Spinal cord (tissue), 10 donors: ENCODE measurements around the gene HTR1B. TPM values are rescaled to one million over a fixed set of nuclear protein-coding genes. Genes with fewer than 3 reads are reported as not detected.

Experiments
- DNase-seq, 6 donors: peaks; one replicate each; pipeline versions ENCODE4 v3.0.0 to v3.0.0-alpha.2; 2013 to 2015; ENCODE audit warnings: low spot score in 6 of 6, low read depth in 4 of 6
- H3K27ac ChIP-seq: one replicate; pipeline ENCODE4 v1.5.1; 2013; ENCODE audit warnings: low read depth, low read length, control low read depth
- H3K27me3 ChIP-seq: one replicate; pipeline ENCODE4 v1.6.1; 2013; ENCODE audit warnings: low read length; ENCODE audit not compliant: control insufficient read depth, insufficient read depth
- H3K36me3 ChIP-seq: one replicate; pipeline ENCODE4 v1.6.1; 2013; ENCODE audit warnings: low read length; ENCODE audit not compliant: control insufficient read depth, insufficient read depth
- H3K4me1 ChIP-seq: one replicate; pipeline ENCODE4 v1.6.1; 2013; ENCODE audit warnings: low read length; ENCODE audit not compliant: control insufficient read depth, insufficient read depth
- H3K4me3 ChIP-seq: one replicate; pipeline ENCODE4 v1.5.1; 2013; ENCODE audit warnings: low read depth, low read length, control low read depth
- H3K9me3 ChIP-seq: one replicate; pipeline ENCODE4 v1.6.1; 2013; ENCODE audit warnings: low read length; ENCODE audit not compliant: control insufficient read depth, insufficient read depth
- WGBS: methylation state at CpG from one replicate; pipeline ENCODE4 v1.1.5; 2013; ENCODE audit warnings: missing lambda C conversion rate; ENCODE audit not compliant: insufficient coverage; 5-methylcytosine and 5-hydroxymethylcytosine counted together
- polyA plus RNA-seq, 2 donors: library from polyadenylated mRNA; unstranded; fragments of 120-200 nt; gene quantifications; one replicate each; pipeline ENCODE4 v1.2.1, GENCODE V29; 2013; ENCODE audit not compliant: insufficient read length in 2 of 2
- total RNA-seq, 2 donors: library from RNA; depleted of rRNA in 1 of 2; stranded (reverse); fragments of 120-200 nt in 1 of 2; fragments of >200 nt in 1 of 2; gene quantifications; one replicate each; pipeline versions ENCODE4 v1.2.3 to v1.2.4, GENCODE V29; 2013 to 2014
- donor health status: healthy.

HTR1B gene
- total and polyA plus RNA-seq, 4 donors, result 1.0 to 5.2 (median 4.4) TPM

DNA sequence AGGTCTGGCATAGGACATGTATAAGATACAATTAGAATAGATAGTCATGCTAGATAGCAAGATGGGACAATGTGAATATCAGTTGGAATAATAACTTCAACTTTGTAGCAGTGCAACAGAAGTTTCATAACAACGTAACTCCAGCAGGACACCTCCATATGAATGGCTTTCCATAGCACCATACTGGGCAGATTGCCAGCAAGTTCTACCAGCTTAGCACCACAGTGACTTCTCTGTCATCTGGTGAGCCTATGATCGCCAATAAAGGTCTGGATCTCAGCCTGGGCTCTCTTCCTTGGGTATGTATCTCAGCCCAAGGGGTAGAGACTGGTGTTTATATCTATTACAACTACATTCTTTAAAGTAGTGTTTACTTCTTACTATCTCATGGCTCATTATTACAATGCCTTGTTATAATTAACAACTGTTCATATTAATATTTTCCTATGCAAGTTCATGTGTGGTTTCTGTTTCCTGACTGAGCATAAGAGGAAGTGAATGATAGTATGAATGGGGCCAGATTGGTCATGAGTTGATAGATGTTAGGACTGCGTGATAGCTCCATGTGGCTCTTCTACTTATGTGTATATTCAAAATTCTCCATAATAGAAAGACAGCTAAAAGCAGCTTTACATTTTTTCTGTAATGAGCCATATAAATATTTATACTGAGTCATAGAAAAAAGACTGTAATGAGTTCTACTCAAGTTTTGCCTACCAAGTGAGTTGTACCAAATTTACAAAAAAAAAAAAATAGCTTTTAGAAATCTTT, 22.9 kb downstream of the HTR1B start:
- Histone ChIP-seq H3K4me3 (no peak overlapping the region), H3K4me1 (no peaks in the 10 kb centered on the region), H3K27me3 (no peaks in the 10 kb centered on the region), H3K36me3 (no peaks in the 10 kb centered on the region), H3K9me3 (no peaks in the 10 kb centered on the region), H3K27ac (no peak overlapping the region)
- no peak for DNase-seq
- 100% methylated on average over 1 of the region's 3 CpGs for WGBS

DNA sequence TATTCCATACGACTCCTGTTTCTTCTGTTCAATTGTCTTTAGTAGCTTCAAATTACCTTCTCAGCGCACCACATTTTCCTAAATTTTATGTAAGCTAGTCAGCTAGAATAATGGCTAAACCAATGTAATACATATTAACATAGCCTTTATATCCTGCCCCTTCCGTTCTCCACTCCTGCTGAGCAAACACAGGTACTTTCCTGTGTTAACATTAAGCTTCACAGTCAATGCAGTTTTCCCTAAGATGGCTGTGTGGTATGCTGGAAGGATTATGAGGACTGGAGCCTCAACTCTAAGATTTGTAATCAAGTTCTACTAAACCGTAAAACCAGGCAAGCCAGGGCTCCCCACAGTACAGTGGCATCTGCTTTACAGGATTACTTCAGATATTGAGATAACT, 29.4 kb downstream of the HTR1B start:
- Histone ChIP-seq H3K36me3 (no peaks in the 10 kb centered on the region), H3K4me1 (no peaks in the 10 kb centered on the region), H3K4me3 (no peak overlapping the region), H3K27ac (no peak overlapping the region), H3K9me3 (no peaks in the 10 kb centered on the region), H3K27me3 (no peaks in the 10 kb centered on the region)
- WGBS, result 100% methylated on average over 1 of the region's 4 CpGs
- DNase-seq, result no peak

- DNase-seq, result no peak
- Histone ChIP-seq H3K27me3 (no peaks in the 10 kb centered on the region), H3K4me3 (no peak overlapping the region), H3K9me3 (no peaks in the 10 kb centered on the region), H3K36me3 (no peaks in the 10 kb centered on the region), H3K27ac (no peak overlapping the region), H3K4me1 (no peaks in the 10 kb centered on the region)
- WGBS, result 89% methylated on average over 2 of the region's 3 CpGs
These were observed 32.8 kb downstream of the HTR1B start for GRCh38 chr6:77430504-77430903.

GRCh38 chr6:77425671-77426070, 37.6 kb downstream of the HTR1B start:
- no peak overlapping the region for H3K27ac ChIP-seq
- no peaks in the 10 kb centered on the region for H3K36me3 ChIP-seq
- no peak overlapping the region for H3K4me3 ChIP-seq
- DNase-seq, result peak in 1 of 6 donors; percentile 6
- no peaks in the 10 kb centered on the region for H3K27me3 ChIP-seq
- no peaks in the 10 kb centered on the region for H3K9me3 ChIP-seq
- H3K4me1 ChIP-seq, result no peaks in the 10 kb centered on the region

- no peaks in the 10 kb centered on the region for H3K4me1 ChIP-seq
- H3K9me3 ChIP-seq, result no peaks in the 10 kb centered on the region
- no CpG with 5 or more reads among the region's 1 CpG for WGBS
- no peak overlapping the region for H3K4me3 ChIP-seq
- H3K27me3 ChIP-seq, result no peaks in the 10 kb centered on the region
- no peaks in the 10 kb centered on the region for H3K36me3 ChIP-seq
- no peak overlapping the region for H3K27ac ChIP-seq
- no peak for DNase-seq
These were observed 38.1 kb downstream of the HTR1B start for GRCh38 chr6:77425216-77425615.

DNA sequence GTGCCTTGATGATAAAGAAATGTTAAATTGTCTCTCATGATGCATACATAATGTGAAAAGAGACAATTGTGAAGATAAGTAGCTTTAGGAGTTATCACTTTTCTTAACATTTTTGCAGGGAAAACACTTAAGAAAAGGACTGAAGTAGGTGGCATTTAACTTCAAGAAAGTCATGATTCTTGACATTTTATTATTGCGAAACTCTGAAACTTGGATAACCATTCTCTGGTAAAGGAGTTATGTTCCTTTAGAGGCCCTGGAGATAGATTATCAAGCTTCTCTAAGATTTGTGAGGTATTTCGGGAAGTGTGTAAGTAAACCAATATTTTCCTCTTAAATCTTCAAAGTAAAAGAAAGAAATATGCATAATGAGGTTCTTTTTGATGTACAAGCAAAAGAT, 38.5 kb downstream of the HTR1B start:
- Histone ChIP-seq H3K4me1 (no peaks in the 10 kb centered on the region), H3K27me3 (no peaks in the 10 kb centered on the region), H3K36me3 (no peaks in the 10 kb centered on the region), H3K9me3 (no peaks in the 10 kb centered on the region), H3K27ac (no peak overlapping the region), H3K4me3 (no peak overlapping the region)
- WGBS, result no CpG with 5 or more reads among the region's 2 CpGs
- no peak for DNase-seq

- Histone ChIP-seq H3K4me3 (no peak overlapping the region), H3K27ac (no peak overlapping the region), H3K36me3 (no peaks in the 10 kb centered on the region), H3K4me1 (no peaks in the 10 kb centered on the region), H3K27me3 (no peaks in the 10 kb centered on the region), H3K9me3 (no peaks in the 10 kb centered on the region)
- DNase-seq, result no peak
- 100% methylated on average over 1 of the region's 2 CpGs for WGBS
These were observed 46.5 kb downstream of the HTR1B start for GRCh38 chr6:77416839-77417238.

- no peaks in the 10 kb centered on the region for H3K36me3 ChIP-seq
- 100% methylated on average over 1 of the region's 2 CpGs for WGBS
- H3K4me1 ChIP-seq, result no peaks in the 10 kb centered on the region
- no peaks in the 10 kb centered on the region for H3K27me3 ChIP-seq
- H3K27ac ChIP-seq, result no peak overlapping the region
- H3K9me3 ChIP-seq, result no peaks in the 10 kb centered on the region
- no peak for DNase-seq
- no peak overlapping the region for H3K4me3 ChIP-seq
These were observed 47.6 kb downstream of the HTR1B start for GRCh38 chr6:77415706-77416105.

Other genes with a start within 250 kb of the HTR1B start
- 1 to 10 TPM; 1.6 to 1.7 TPM for gene MEI4, start 189.5 kb upstream of the HTR1B start, total RNA-seq
- gene MEI4, start 189.5 kb upstream of the HTR1B start, polyA plus RNA-seq, result 1 to 10 TPM; 1.3 to 2.2 TPM